ENCODE results near the gene ZMYM2.
A peak's percentile ranks its signal among the peaks of the same experiment; 100 is the strongest.
"Not testable (repeated sequence)": the region's sequence is repeated elsewhere in the genome, so short reads cannot be mapped to it uniquely, and the experiment has no call there.

The ZMYM2 gene

DNA sequence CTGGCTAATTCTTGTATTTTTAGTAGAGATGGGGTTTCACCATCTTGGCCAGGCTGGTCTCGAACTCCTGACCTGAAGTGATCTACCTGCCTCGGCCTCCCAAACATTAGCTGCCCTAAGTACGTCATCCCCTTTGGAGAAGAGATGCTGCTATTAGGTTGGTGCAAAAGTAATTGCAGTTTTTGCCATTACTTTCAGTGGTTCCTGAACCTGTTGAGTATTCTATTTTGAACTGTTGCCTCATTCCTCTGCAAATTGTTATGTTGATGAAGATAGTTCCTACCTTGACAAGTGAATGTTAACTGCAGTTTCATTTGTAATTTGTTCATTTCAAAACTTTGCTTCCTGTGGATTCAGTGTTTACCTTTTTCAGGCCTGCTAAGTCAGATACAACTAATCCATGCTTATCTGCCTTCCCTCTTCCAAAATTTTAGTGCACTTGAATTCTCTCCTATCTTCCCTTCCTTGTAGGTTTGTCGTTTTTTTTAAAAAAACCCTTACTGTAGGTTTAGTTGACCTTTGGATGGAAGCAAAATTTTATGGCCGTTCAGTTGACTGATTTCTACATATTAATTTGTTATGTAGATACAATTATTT, 24.0 kb downstream of the ZMYM2 start:
- no peak for DNase-seq

DNA sequence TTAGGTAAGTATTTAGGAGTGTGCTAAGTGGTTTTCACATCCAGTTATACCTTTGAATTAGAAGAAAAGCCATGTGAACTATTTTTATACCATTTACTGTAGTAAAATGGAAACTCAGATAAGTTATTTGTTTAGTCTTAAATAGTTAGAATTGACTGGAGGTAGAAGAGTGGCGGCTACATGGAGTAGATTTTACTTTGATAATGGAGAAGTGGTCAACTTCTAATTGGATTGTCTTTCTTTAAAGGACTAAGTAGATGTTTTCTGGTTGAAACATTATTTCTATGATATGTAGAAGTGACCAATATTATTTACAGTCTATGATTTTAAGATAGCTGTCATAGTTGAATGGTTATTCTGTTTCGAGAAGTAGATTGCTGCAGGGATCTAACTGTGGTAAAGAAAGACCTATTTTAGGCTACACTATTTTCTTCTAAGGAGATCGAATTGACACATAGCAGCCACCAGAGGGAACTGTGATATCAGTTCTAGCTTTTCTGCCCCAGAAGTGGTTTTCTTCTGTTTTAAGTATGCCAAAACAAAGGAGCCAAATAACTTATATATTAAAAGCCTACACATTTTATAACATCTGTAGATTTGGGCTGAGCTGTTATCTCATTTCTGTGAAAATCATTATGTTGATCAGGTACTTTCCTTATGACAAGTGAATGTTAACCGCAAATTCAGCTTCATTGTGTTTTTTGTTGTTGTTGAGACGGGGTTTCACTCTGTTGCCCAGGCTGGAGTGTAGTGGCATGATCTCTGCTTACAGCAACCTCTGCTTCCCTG, 26.1 kb downstream of the ZMYM2 start:
- no peak for DNase-seq

DNA sequence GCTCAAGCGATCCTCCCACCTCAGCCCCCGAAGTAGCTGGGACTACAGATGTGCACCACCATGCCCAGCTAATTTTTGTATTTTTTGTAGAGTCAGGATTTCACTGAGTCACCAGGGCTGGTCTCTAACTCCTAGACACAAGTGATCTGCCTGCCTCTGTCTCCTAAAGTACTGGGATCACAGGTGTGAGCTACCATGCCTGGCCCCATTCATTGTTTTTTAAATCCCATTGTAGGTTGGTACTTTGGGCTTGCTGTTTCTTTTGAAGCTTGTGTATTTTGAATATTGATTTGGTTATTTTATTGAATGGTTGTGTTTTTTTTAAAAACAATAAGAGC, 26.7 kb downstream of the ZMYM2 start:
- no peak for DNase-seq

DNA sequence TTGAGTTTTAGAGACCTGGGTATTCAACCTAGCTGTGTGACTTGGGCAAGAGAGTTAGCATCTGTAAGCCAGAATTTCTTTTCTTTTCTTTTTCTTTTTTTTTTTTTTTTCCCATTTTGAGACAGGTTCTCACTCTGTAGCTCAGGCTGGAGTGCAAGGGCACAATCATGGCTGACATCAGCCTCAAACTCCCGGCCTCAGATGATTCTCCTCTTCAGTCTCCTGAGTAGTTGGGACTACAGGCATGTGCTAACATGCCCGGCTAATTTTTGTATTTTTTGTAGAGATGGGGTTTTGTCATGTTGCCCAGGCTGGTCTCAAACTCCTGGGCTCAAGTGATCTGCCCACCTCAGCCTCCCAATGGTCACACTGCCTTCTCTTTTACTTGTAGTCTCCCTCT, 33.0 kb downstream of the ZMYM2 start:
- DNase-seq = no peak

- DNase-seq = no peak
These were observed 34.5 kb downstream of the ZMYM2 start for GRCh38 chr13:19993024-19993423.

- DNase-seq = no peak
These were observed 40.4 kb downstream of the ZMYM2 start for GRCh38 chr13:19998960-19999359.

- no peak for DNase-seq
These were observed 41.6 kb downstream of the ZMYM2 start for GRCh38 chr13:20000062-20000552.

DNA sequence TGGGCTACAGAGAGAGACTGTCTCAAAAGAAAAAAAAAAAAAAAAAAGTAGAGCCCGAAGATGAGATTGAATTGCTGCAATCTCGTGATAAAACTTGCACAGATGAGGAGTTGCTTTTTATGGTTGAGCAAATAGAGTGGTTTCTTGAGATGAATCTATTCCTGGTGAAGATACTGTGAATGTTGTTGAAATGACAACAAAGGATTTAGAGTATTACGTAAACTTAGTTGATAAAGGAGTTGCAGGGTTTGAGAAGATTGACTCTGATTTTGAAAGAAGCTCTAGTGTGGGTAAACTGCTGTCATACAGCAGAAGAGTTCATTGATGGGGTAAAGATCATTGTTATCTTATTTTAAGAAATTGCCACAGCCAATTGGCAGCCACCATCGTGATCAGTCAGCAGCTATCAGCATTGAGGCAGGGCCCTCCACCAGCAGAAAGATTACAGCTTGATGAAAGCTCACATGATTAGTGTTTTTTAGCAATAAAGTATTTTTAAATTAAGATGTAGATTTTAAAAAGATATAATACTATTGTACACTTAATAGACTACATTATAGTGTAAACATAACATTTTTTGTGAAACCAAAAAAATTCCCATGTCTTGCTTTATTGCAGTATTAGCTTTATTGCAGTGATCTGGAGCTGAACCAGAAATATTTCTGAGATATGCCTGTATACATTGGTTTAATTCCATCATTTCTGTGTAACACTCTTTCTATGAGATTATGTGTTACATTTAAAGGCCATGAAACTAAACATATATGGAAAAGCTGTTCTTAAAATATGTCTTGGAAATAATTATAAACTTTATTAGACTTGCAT, 43.1 kb downstream of the ZMYM2 start:
- DNase-seq = no peak

- no peak for DNase-seq
These were observed 44.3 kb downstream of the ZMYM2 start for GRCh38 chr13:20002787-20003186.

GRCh38 chr13:20006206-20006605, 47.7 kb downstream of the ZMYM2 start:
- no peak for DNase-seq

GRCh38 chr13:20015763-20016162, 57.2 kb downstream of the ZMYM2 start:
- no peak for DNase-seq

DNA sequence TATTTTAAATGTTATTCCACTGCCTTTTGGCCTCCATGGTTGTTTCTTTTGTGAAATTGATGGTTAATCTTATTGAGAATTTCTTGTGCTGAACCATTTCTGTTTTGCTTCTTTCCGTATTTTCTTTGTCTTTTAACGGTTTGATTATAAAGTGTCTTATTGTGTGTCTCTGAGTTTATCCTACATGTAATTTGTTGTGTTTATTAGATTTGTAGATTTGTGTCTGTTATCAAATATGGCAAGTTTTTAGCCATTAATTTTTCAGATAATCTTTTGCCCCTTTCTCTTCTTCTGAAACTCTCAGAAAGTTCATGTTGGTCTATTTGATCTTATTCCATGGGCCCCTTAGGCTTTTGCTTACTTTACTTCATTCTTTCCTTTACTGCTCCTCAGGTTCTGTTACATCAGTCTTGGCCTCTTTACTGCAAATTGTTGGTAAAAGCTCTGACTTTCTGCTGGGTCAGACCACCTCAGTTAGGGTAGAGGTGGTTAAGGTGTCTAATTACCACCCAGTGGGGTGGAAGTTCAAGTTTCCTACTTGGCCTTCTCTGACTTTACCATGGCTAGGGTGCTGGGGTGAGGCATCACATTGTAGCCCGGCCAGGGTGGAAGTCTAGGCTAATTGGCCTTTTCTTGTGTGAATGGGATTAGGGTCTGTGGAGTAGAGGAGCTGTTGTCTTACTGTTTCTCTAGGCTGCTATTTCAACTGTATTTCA, 58.3 kb downstream of the ZMYM2 start:
- DNase-seq = no peak

- DNase-seq = no peak
These were observed 58.8 kb downstream of the ZMYM2 start for GRCh38 chr13:20017365-20017711.

GRCh38 chr13:20019043-20019442, 60.5 kb downstream of the ZMYM2 start:
- no peak for DNase-seq

GRCh38 chr13:20024702-20025101, 66.2 kb downstream of the ZMYM2 start:
- DNase-seq = no peak

DNA sequence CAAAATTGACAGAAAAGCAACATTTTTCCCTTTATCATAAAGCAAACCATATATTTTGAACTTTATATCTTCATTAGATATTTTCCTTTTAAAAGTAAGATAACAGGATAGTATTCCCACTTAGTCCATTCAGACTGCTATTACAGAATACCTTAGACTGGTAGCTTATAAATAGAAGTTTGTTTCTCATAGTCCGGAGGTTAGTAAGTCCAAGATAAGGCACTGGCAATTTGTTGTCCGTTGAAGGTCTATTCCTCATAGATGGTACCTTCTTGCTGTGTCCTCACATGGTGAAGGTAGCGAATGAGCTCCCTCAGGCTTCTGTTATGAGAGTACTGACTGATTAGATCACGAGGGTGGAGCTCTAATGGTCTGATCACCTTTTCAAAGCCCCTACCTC, 70.4 kb downstream of the ZMYM2 start:
- no peak for DNase-seq

DNA sequence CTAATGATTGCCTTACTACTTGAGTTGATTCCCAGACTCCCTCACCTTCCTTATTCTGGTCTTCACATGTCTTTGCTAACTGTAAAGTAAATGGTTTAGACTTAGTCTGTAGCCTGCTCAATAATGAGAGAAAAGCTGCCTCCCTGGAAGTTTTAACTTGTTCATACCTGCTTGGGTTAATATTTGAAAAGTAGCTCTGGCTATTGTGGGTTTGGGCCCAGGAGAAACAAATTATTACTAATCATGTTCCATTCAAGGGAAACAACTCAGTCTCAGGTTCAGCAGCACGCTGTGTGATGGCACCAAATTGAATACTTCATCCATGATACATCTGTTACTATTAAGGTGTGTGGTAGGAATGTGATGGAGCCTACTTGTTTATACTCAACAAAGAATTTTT, 75.0 kb downstream of the ZMYM2 start:
- no peak for DNase-seq

- DNase-seq = no peak
These were observed 76.6 kb downstream of the ZMYM2 start for GRCh38 chr13:20035130-20035529.

- DNase-seq = no peak
These were observed 79.4 kb downstream of the ZMYM2 start for GRCh38 chr13:20037908-20038307.

DNA sequence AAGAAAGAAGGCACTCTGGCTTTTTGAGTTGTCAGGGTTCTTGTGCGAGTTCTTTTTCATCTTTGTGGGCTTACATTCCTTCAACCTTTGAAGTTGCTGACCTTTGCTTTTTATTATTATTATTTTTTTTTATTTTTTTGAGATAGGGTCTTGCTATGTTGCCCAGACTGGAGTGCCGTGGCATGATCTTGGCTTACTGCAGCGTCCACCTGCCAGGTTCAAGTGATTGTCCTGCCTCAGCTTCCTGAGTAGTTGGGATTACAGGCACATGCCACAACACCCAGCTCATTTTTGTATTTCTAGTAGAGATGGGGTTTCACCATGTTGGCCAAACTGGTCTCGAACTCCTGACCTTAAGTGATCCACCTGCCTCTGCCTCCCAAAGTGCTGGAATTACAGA, 84.1 kb downstream of the ZMYM2 start:
- DNase-seq = not testable (repeated sequence)

GRCh38 chr13:20043207-20043925, 84.8 kb downstream of the ZMYM2 start:
- peak in 7 of 56 donors; percentile 4 to 30 (median 12) for DNase-seq
